GM12874 (cell line): Measurements from ENCODE around the gene ARHGAP15.

ENCODE experiments used
- CTCF ChIP-seq: IDR thresholded peaks from 2 replicates; pipeline ENCODE4 v1.5.1; 2011; ENCODE audit warnings: low read depth, mild to moderate bottlenecking, control low read depth, low read length, moderate library complexity; ENCODE audit not compliant: insufficient read depth

Gene ARHGAP15

GRCh38 chr2:143160732-143161707 lies 31.8 kb downstream of the ARHGAP15 start:
- TF ChIP-seq CTCF: no peak

- TF ChIP-seq CTCF: peak; percentile 53; the same call in 1 of the 2 replicates
Observed at GRCh38 chr2:143162123-143162837, 33.1 kb downstream of the ARHGAP15 start.

GRCh38 chr2:143162997-143163396 lies 33.8 kb downstream of the ARHGAP15 start:
- no peak for TF ChIP-seq CTCF

GRCh38 chr2:143163499-143163898 lies 34.3 kb downstream of the ARHGAP15 start:
- TF ChIP-seq CTCF: no peak

GRCh38 chr2:143165291-143165690 lies 36.1 kb downstream of the ARHGAP15 start:
- TF ChIP-seq CTCF: no peak

- TF ChIP-seq CTCF: no peak
Observed at GRCh38 chr2:143169105-143169504, 39.9 kb downstream of the ARHGAP15 start.

- no peak for TF ChIP-seq CTCF
Observed at GRCh38 chr2:143171817-143172216, 42.6 kb downstream of the ARHGAP15 start.
